Hindlimb muscle (tissue), 1 donor: ENCODE data around the gene EXOC8. TPM values are rescaled to one million over a fixed set of nuclear protein-coding genes. Genes with fewer than 3 reads are reported as not detected.
"Not testable (repeated sequence)": the region's sequence is repeated elsewhere in the genome, so short reads cannot be mapped to it uniquely, and the experiment has no call there.

Experiments
- DNase-seq: peaks from one replicate; pipeline ENCODE4 v3.0.0-alpha.2; 2013
- polyA plus RNA-seq: library from polyadenylated mRNA; unstranded; fragments of 120-200 nt; gene quantifications from one replicate; pipeline ENCODE4 v1.2.1, GENCODE V29; 2013; ENCODE audit not compliant: insufficient read length

Gene EXOC8
- polyA plus RNA-seq, 1 donor, result 6.2 TPM

GRCh38 chr1:231348856-231349255, 11.2 kb upstream of the EXOC8 start:
- DNase-seq, result not testable (repeated sequence)

- no peak for DNase-seq
Observed at GRCh38 chr1:231348442-231348841, 10.8 kb upstream of the EXOC8 start.

- DNase-seq, result no peak
Observed at GRCh38 chr1:231347961-231348360, 10.3 kb upstream of the EXOC8 start.

- DNase-seq, result no peak
Observed at GRCh38 chr1:231340328-231341013, 2.8 kb upstream of the EXOC8 start.

- DNase-seq, result peak; percentile 20
Observed at GRCh38 chr1:231338270-231339128, 847 bp upstream of the EXOC8 start, which contains the start of gene SPRTN. Gene SPRTN (plus strand): TSS chr1:231338293. CDS start chr1:231338384, 91 bp downstream.

- no peak for DNase-seq
Observed at GRCh38 chr1:231337043-231337471, 595 bp downstream of the EXOC8 start.

- no peak for DNase-seq
Observed at GRCh38 chr1:231335663-231336602, 1.7 kb downstream of the EXOC8 start.

- DNase-seq, result no peak
Observed at GRCh38 chr1:231334952-231335351, 2.7 kb downstream of the EXOC8 start.

GRCh38 chr1:231334079-231334666, 3.5 kb downstream of the EXOC8 start:
- no peak for DNase-seq

GRCh38 chr1:231332761-231333160, 4.9 kb downstream of the EXOC8 start:
- no peak for DNase-seq

GRCh38 chr1:231329483-231329882, 8.2 kb downstream of the EXOC8 start:
- no peak for DNase-seq

- no peak for DNase-seq
Observed at GRCh38 chr1:231327617-231328016, 10.0 kb downstream of the EXOC8 start.

- DNase-seq, result no peak
Observed at GRCh38 chr1:231326248-231326647, 11.4 kb downstream of the EXOC8 start.

GRCh38 chr1:231324660-231325059, 13.0 kb downstream of the EXOC8 start:
- DNase-seq, result no peak

- no peak for DNase-seq
Observed at GRCh38 chr1:231322880-231323530, 14.6 kb downstream of the EXOC8 start.

- no peak for DNase-seq
Observed at GRCh38 chr1:231319080-231319479, 18.6 kb downstream of the EXOC8 start.

GRCh38 chr1:231318568-231318967, 19.1 kb downstream of the EXOC8 start:
- no peak for DNase-seq

GRCh38 chr1:231318015-231318355, 19.7 kb downstream of the EXOC8 start:
- no peak for DNase-seq

- DNase-seq, result no peak
Observed at GRCh38 chr1:231317306-231318014, 20.2 kb downstream of the EXOC8 start.

GRCh38 chr1:231315887-231316286, 21.8 kb downstream of the EXOC8 start:
- DNase-seq, result peak; percentile 6

GRCh38 chr1:231313661-231314060, 24.0 kb downstream of the EXOC8 start:
- no peak for DNase-seq
